SK-N-SH (cell line): ENCODE measurements around the gene CABP5.

Experiments used
- EP300 ChIP-seq, 2 experiments: IDR thresholded peaks; 2 replicates each; pipeline versions ENCODE4 v1.4.0 to v1.6.1; 2012; ENCODE audit warnings: borderline replicate concordance in 1 of 2, low read depth in 1 of 2, low read length in 1 of 2
- EZH2phosphoT487 ChIP-seq: fragments of 200-600 bp; sonication (generic); IDR thresholded peaks from 2 replicates; pipeline ENCODE4 v1.6.1; 2017; ENCODE audit warnings: low read depth, mixed run types, mild to moderate bottlenecking, antibody characterized with exemption, moderate library complexity, borderline replicate concordance
- POLR2AphosphoS5 ChIP-seq: IDR thresholded peaks from 2 replicates; pipeline ENCODE4 v1.6.1; 2012; ENCODE audit warnings: low read depth, low read length
- RFX5 ChIP-seq: IDR thresholded peaks from 2 replicates; pipeline ENCODE4 v1.6.1; 2012; ENCODE audit warnings: mild to moderate bottlenecking, improper control_type of control experiment, low read length
- SMC3 ChIP-seq: IDR thresholded peaks from 2 replicates; pipeline ENCODE4 v1.6.1; 2012; ENCODE audit warnings: low read depth, low read length, improper control_type of control experiment
- ZBTB33 ChIP-seq: IDR thresholded peaks from 2 replicates; pipeline ENCODE4 v1.4.0; 2012; ENCODE audit warnings: low read depth, borderline replicate concordance
- TF ChIP-seq, protein P1 (sequence below): fragments of 200-600 bp; sonication (generic); IDR thresholded peaks from 2 replicates; pipeline ENCODE4 v1.6.1; 2017; ENCODE audit warnings: antibody characterized with exemption, mild to moderate bottlenecking, moderate library complexity
- TF ChIP-seq, protein P2 (sequence below): IDR thresholded peaks from 2 replicates; pipeline ENCODE4 v1.4.0; 2012; ENCODE audit warnings: low read depth
- TF ChIP-seq, protein P3 (sequence below): fragments of 150-350 bp; IDR thresholded peaks from 2 replicates; pipeline ENCODE4 v1.6.1; 2017; ENCODE audit warnings: antibody characterized with exemption, low read length, low read depth, borderline replicate concordance

DNA sequence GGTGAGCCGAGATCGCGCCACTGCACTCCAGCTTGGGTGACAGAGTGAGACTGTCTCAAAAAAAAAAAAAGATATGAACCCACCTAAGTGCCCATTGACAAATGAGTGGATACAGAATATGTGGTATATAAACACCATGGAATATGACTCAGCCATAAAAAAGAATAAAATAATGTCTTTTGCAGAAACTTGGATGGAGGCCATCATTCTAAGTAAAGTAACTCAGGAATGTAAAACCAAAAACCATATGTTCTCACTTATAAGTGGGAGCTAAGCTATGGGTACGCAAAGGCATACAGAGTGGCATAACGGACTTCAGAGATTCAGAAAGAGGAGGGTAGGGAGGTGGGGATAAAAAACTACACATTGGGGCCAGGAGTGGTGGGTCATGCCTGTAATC is 37.2 kb upstream of the CABP5 start:
- TF ChIP-seq, protein P1, sequence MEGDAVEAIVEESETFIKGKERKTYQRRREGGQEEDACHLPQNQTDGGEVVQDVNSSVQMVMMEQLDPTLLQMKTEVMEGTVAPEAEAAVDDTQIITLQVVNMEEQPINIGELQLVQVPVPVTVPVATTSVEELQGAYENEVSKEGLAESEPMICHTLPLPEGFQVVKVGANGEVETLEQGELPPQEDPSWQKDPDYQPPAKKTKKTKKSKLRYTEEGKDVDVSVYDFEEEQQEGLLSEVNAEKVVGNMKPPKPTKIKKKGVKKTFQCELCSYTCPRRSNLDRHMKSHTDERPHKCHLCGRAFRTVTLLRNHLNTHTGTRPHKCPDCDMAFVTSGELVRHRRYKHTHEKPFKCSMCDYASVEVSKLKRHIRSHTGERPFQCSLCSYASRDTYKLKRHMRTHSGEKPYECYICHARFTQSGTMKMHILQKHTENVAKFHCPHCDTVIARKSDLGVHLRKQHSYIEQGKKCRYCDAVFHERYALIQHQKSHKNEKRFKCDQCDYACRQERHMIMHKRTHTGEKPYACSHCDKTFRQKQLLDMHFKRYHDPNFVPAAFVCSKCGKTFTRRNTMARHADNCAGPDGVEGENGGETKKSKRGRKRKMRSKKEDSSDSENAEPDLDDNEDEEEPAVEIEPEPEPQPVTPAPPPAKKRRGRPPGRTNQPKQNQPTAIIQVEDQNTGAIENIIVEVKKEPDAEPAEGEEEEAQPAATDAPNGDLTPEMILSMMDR, result no peak
- TF ChIP-seq RFX5, result no peak
- TF ChIP-seq, protein P2, sequence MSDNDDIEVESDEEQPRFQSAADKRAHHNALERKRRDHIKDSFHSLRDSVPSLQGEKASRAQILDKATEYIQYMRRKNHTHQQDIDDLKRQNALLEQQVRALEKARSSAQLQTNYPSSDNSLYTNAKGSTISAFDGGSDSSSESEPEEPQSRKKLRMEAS, result no peak
- TF ChIP-seq EZH2phosphoT487, result no peak
- TF ChIP-seq, protein P3, sequence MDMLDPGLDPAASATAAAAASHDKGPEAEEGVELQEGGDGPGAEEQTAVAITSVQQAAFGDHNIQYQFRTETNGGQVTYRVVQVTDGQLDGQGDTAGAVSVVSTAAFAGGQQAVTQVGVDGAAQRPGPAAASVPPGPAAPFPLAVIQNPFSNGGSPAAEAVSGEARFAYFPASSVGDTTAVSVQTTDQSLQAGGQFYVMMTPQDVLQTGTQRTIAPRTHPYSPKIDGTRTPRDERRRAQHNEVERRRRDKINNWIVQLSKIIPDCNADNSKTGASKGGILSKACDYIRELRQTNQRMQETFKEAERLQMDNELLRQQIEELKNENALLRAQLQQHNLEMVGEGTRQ, result no peak
- TF ChIP-seq EP300 (IDR thresholded peaks at IDR 0.05; ENCODE audit: borderline replicate concordance in 1 of 2, low read depth in 1 of 2, low read length in 1 of 2), result no peak
- no peak for TF ChIP-seq SMC3
- TF ChIP-seq POLR2AphosphoS5, result no peak
- TF ChIP-seq ZBTB33, result no peak
